ENCODE data around the gene OTOP3. TPM values are rescaled to one million over a fixed set of nuclear protein-coding genes. Genes with fewer than 3 reads are reported as not detected.

The OTOP3 gene
- total and polyA plus RNA-seq, 2 experiments from 2014 or later, result not detected

DNA sequence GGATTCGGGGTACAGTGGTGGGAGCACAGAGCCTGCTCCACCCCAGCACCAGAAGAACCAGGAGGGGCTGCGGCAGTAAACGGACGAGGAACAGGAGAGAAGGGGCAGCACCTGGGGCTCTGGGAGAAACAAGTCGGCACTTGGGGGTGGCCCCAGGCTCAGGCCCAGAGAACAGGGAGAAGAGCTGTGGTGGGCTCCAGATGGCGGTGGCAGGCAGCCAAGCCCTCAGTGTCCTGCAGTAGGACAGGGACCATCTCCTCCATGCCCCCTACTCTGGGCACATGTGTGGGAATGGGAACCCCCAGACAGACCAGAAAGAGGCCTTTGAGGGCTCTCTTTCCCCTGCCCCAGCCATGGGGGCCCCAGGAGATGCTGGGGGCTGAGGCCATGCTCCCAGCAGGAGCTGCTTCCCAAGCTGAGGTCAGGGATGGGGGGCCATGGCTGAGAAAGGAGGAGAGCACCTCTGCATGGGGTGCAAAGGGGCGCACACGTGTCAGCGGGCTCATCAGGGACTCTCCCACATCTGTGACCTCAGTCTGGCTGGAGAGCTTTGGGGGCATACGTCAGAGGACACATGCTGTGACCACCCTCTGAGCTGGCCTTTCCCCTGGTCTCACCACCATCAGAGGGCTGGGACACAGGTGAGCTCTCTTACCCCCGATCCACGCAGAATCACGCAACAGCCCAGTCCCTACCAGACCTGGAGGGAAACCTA is 19.4 kb upstream of the OTOP3 start:
- H3K27me3 Mint-ChIP-seq (ENCODE audit: insufficient read depth, low read depth, poor library complexity), result peaks cover 7% of the 10 kb centered on the region
- H3K4me3 Mint-ChIP-seq, result no peak overlapping the region
- no peaks in the 10 kb centered on the region for H3K79me2 ChIP-seq (replicated peaks; ENCODE audit: insufficient read depth)

More for the DNA sequence above, 19.4 kb upstream of the OTOP3 start:
- Mint-ChIP-seq H3K9me3 (no peaks in the 10 kb centered on the region; the same call in 2 of the 3 replicates), H3K36me3 (ENCODE audit: low read depth) (no peaks in the 10 kb centered on the region; the same call in 2 of the 3 replicates), H3K4me1 (peaks cover 8% of the 10 kb centered on the region), H3K27ac (no peak overlapping the region)
- no peaks in the 10 kb centered on the region for H3K9me2 ChIP-seq (ENCODE audit: insufficient read depth)
- H3K4me3 ChIP-seq, result no peak overlapping the region
- peaks cover 8% of the 10 kb centered on the region; the same call in 1 of the 2 replicates for H3K27me3 ChIP-seq (ENCODE audit: insufficient read depth)
- H4K20me1 ChIP-seq (replicated peaks; ENCODE audit: insufficient read depth), result no peaks in the 10 kb centered on the region
- no peaks in the 10 kb centered on the region for H3K4me1 ChIP-seq (ENCODE audit: insufficient read depth)
- TF ChIP-seq, protein P1, sequence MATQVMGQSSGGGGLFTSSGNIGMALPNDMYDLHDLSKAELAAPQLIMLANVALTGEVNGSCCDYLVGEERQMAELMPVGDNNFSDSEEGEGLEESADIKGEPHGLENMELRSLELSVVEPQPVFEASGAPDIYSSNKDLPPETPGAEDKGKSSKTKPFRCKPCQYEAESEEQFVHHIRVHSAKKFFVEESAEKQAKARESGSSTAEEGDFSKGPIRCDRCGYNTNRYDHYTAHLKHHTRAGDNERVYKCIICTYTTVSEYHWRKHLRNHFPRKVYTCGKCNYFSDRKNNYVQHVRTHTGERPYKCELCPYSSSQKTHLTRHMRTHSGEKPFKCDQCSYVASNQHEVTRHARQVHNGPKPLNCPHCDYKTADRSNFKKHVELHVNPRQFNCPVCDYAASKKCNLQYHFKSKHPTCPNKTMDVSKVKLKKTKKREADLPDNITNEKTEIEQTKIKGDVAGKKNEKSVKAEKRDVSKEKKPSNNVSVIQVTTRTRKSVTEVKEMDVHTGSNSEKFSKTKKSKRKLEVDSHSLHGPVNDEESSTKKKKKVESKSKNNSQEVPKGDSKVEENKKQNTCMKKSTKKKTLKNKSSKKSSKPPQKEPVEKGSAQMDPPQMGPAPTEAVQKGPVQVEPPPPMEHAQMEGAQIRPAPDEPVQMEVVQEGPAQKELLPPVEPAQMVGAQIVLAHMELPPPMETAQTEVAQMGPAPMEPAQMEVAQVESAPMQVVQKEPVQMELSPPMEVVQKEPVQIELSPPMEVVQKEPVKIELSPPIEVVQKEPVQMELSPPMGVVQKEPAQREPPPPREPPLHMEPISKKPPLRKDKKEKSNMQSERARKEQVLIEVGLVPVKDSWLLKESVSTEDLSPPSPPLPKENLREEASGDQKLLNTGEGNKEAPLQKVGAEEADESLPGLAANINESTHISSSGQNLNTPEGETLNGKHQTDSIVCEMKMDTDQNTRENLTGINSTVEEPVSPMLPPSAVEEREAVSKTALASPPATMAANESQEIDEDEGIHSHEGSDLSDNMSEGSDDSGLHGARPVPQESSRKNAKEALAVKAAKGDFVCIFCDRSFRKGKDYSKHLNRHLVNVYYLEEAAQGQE (IDR thresholded peaks at IDR 0.05; ENCODE audit: unreplicated experiment), result no peak
- TF ChIP-seq, protein P2, sequence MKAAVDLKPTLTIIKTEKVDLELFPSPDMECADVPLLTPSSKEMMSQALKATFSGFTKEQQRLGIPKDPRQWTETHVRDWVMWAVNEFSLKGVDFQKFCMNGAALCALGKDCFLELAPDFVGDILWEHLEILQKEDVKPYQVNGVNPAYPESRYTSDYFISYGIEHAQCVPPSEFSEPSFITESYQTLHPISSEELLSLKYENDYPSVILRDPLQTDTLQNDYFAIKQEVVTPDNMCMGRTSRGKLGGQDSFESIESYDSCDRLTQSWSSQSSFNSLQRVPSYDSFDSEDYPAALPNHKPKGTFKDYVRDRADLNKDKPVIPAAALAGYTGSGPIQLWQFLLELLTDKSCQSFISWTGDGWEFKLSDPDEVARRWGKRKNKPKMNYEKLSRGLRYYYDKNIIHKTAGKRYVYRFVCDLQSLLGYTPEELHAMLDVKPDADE (IDR thresholded peaks at IDR 0.05), result no peak
- TF ChIP-seq EZH2phosphoT487 (IDR thresholded peaks at IDR 0.05; ENCODE audit: unreplicated experiment), result no peak
- TF ChIP-seq CREB1 (CRISPR knock-in tag; IDR thresholded peaks at IDR 0.05; ENCODE audit: low read depth), result no peak
- TF ChIP-seq, protein P3, sequence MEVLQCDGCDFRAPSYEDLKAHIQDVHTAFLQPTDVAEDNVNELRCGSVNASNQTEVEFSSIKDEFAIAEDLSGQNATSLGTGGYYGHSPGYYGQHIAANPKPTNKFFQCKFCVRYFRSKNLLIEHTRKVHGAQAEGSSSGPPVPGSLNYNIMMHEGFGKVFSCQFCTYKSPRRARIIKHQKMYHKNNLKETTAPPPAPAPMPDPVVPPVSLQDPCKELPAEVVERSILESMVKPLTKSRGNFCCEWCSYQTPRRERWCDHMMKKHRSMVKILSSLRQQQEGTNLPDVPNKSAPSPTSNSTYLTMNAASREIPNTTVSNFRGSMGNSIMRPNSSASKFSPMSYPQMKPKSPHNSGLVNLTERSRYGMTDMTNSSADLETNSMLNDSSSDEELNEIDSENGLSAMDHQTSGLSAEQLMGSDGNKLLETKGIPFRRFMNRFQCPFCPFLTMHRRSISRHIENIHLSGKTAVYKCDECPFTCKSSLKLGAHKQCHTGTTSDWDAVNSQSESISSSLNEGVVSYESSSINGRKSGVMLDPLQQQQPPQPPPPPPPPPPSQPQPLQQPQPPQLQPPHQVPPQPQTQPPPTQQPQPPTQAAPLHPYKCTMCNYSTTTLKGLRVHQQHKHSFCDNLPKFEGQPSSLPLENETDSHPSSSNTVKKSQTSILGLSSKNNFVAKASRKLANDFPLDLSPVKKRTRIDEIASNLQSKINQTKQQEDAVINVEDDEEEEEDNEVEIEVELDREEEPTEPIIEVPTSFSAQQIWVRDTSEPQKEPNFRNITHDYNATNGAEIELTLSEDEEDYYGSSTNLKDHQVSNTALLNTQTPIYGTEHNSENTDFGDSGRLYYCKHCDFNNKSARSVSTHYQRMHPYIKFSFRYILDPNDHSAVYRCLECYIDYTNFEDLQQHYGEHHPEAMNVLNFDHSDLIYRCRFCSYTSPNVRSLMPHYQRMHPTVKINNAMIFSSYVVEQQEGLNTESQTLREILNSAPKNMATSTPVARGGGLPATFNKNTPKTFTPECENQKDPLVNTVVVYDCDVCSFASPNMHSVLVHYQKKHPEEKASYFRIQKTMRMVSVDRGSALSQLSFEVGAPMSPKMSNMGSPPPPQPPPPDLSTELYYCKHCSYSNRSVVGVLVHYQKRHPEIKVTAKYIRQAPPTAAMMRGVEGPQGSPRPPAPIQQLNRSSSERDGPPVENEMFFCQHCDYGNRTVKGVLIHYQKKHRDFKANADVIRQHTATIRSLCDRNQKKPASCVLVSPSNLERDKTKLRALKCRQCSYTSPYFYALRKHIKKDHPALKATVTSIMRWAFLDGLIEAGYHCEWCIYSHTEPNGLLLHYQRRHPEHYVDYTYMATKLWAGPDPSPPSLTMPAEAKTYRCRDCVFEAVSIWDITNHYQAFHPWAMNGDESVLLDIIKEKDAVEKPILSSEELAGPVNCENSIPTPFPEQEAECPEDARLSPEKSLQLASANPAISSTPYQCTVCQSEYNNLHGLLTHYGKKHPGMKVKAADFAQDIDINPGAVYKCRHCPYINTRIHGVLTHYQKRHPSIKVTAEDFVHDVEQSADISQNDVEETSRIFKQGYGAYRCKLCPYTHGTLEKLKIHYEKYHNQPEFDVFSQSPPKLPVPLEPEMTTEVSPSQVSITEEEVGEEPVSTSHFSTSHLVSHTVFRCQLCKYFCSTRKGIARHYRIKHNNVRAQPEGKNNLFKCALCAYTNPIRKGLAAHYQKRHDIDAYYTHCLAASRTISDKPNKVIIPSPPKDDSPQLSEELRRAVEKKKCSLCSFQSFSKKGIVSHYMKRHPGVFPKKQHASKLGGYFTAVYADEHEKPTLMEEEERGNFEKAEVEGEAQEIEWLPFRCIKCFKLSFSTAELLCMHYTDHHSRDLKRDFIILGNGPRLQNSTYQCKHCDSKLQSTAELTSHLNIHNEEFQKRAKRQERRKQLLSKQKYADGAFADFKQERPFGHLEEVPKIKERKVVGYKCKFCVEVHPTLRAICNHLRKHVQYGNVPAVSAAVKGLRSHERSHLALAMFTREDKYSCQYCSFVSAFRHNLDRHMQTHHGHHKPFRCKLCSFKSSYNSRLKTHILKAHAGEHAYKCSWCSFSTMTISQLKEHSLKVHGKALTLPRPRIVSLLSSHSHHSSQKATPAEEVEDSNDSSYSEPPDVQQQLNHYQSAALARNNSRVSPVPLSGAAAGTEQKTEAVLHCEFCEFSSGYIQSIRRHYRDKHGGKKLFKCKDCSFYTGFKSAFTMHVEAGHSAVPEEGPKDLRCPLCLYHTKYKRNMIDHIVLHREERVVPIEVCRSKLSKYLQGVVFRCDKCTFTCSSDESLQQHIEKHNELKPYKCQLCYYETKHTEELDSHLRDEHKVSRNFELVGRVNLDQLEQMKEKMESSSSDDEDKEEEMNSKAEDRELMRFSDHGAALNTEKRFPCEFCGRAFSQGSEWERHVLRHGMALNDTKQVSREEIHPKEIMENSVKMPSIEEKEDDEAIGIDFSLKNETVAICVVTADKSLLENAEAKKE (CRISPR knock-in tag; IDR thresholded peaks at IDR 0.05), result no peak
- TF ChIP-seq JUNB (IDR thresholded peaks at IDR 0.05; ENCODE audit: unreplicated experiment), result no peak
- no peak for TF ChIP-seq EZH2 (IDR thresholded peaks at IDR 0.05; ENCODE audit: low read depth, unreplicated experiment)
- no peak for TF ChIP-seq STAT1 (IDR thresholded peaks at IDR 0.05; ENCODE audit: unreplicated experiment)
- TF ChIP-seq, protein P4, sequence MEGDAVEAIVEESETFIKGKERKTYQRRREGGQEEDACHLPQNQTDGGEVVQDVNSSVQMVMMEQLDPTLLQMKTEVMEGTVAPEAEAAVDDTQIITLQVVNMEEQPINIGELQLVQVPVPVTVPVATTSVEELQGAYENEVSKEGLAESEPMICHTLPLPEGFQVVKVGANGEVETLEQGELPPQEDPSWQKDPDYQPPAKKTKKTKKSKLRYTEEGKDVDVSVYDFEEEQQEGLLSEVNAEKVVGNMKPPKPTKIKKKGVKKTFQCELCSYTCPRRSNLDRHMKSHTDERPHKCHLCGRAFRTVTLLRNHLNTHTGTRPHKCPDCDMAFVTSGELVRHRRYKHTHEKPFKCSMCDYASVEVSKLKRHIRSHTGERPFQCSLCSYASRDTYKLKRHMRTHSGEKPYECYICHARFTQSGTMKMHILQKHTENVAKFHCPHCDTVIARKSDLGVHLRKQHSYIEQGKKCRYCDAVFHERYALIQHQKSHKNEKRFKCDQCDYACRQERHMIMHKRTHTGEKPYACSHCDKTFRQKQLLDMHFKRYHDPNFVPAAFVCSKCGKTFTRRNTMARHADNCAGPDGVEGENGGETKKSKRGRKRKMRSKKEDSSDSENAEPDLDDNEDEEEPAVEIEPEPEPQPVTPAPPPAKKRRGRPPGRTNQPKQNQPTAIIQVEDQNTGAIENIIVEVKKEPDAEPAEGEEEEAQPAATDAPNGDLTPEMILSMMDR (conservative IDR thresholded peaks at IDR 0.05; ENCODE audit: low read depth in 2 of 2), result no peak
- TF ChIP-seq ZNF331 (CRISPR knock-in tag; IDR thresholded peaks at IDR 0.05; ENCODE audit: low read depth), result no peak
- no peak for TF ChIP-seq ZNF114 (CRISPR knock-in tag; IDR thresholded peaks at IDR 0.05)
- no peak for TF ChIP-seq POLR2AphosphoS5 (IDR thresholded peaks at IDR 0.05; ENCODE audit: low read depth)
- no peak for TF ChIP-seq NANOG (IDR thresholded peaks at IDR 0.05; ENCODE audit: borderline replicate concordance)
- H3K36me3 ChIP-seq (ENCODE audit: insufficient read depth), result no peaks in the 10 kb centered on the region; the same call in 1 of the 2 replicates
- no peak overlapping the region for H2AFZ ChIP-seq
- ATAC-seq (no peak), DNase-seq (ENCODE audit: low spot score) (no peak)
- H3F3A ChIP-seq (replicated peaks; ENCODE audit: low read depth), result no peaks in the 10 kb centered on the region
- no peak overlapping the region for H3K27ac ChIP-seq (ENCODE audit: low read depth)
- no peak overlapping the region for H3K4me2 ChIP-seq

Data from GM23338 (cell line).